ENCODE data around the gene PKHD1. TPM values are rescaled to one million over a fixed set of nuclear protein-coding genes. Genes with fewer than 3 reads are reported as not detected.
"Not testable (repeated sequence)": the region's sequence is repeated elsewhere in the genome, so short reads cannot be mapped to it uniquely, and the experiment has no call there.

PKHD1 gene
- total RNA-seq, 2 experiments from 2014 or later = not detected

- H3K4me1 Mint-ChIP-seq = no peaks in the 10 kb centered on the region
- no peak for DNase-seq
- H3K27ac Mint-ChIP-seq = no peak overlapping the region
- no peaks in the 10 kb centered on the region for H3K9me3 Mint-ChIP-seq
- H3K4me3 Mint-ChIP-seq = no peak overlapping the region
- H3K36me3 Mint-ChIP-seq = no peaks in the 10 kb centered on the region
- peaks cover 5% of the 10 kb centered on the region for H3K27me3 Mint-ChIP-seq
Observed at GRCh38 chr6:51865176-51865575, 222.2 kb downstream of the PKHD1 start.

GRCh38 chr6:51857134-51857533 lies 230.3 kb downstream of the PKHD1 start:
- H3K4me3 Mint-ChIP-seq = no peak overlapping the region
- peaks cover 9% of the 10 kb centered on the region for H3K27me3 Mint-ChIP-seq
- DNase-seq = no peak
- H3K27ac Mint-ChIP-seq = no peak overlapping the region
- H3K9me3 Mint-ChIP-seq = no peaks in the 10 kb centered on the region
- no peaks in the 10 kb centered on the region for H3K4me1 Mint-ChIP-seq
- H3K36me3 Mint-ChIP-seq = no peaks in the 10 kb centered on the region

- Mint-ChIP-seq H3K36me3 (no peaks in the 10 kb centered on the region), H3K27me3 (peaks cover 9% of the 10 kb centered on the region), H3K9me3 (no peaks in the 10 kb centered on the region), H3K4me3 (no peak overlapping the region), H3K4me1 (no peaks in the 10 kb centered on the region), H3K27ac (no peak overlapping the region)
- no peak for DNase-seq
Observed at GRCh38 chr6:51856508-51856907, 230.9 kb downstream of the PKHD1 start.

- H3K36me3 Mint-ChIP-seq = no peaks in the 10 kb centered on the region
- H3K4me3 Mint-ChIP-seq = no peak overlapping the region
- H3K27ac Mint-ChIP-seq = no peak overlapping the region
- H3K9me3 Mint-ChIP-seq = no peaks in the 10 kb centered on the region
- H3K27me3 Mint-ChIP-seq = peaks cover 9% of the 10 kb centered on the region
- DNase-seq = peak; percentile 2
- no peaks in the 10 kb centered on the region for H3K4me1 Mint-ChIP-seq
Observed at GRCh38 chr6:51855310-51856082, 231.9 kb downstream of the PKHD1 start.

GRCh38 chr6:51854876-51855275 lies 232.5 kb downstream of the PKHD1 start:
- DNase-seq = no peak
- Mint-ChIP-seq H3K4me3 (no peak overlapping the region), H3K36me3 (no peaks in the 10 kb centered on the region), H3K27ac (no peak overlapping the region), H3K27me3 (peaks cover 9% of the 10 kb centered on the region), H3K9me3 (no peaks in the 10 kb centered on the region), H3K4me1 (no peaks in the 10 kb centered on the region)

- Mint-ChIP-seq H3K4me3 (no peak overlapping the region), H3K27me3 (peaks cover 9% of the 10 kb centered on the region), H3K9me3 (no peaks in the 10 kb centered on the region), H3K4me1 (no peaks in the 10 kb centered on the region), H3K36me3 (no peaks in the 10 kb centered on the region), H3K27ac (no peak overlapping the region)
- DNase-seq = no peak
Observed at GRCh38 chr6:51854347-51854746, 233.1 kb downstream of the PKHD1 start.

- H3K36me3 Mint-ChIP-seq, H3K27me3 Mint-ChIP-seq, H3K4me1 Mint-ChIP-seq, H3K9me3 Mint-ChIP-seq, DNase-seq, H3K4me3 Mint-ChIP-seq, H3K27ac Mint-ChIP-seq: not testable (repeated sequence)
Observed at GRCh38 chr6:51853109-51853508, 234.3 kb downstream of the PKHD1 start.

- Mint-ChIP-seq H3K36me3 (no peaks in the 10 kb centered on the region), H3K4me1 (no peaks in the 10 kb centered on the region), H3K4me3 (no peak overlapping the region), H3K27ac (no peak overlapping the region), H3K27me3 (no peaks in the 10 kb centered on the region), H3K9me3 (peaks cover 1% of the 10 kb centered on the region)
- DNase-seq = no peak
Observed at GRCh38 chr6:51846531-51846930, 240.9 kb downstream of the PKHD1 start.

GRCh38 chr6:51844336-51844735 lies 243.1 kb downstream of the PKHD1 start:
- Mint-ChIP-seq H3K36me3 (no peaks in the 10 kb centered on the region), H3K4me3 (no peak overlapping the region), H3K27me3 (no peaks in the 10 kb centered on the region), H3K4me1 (no peaks in the 10 kb centered on the region), H3K9me3 (peaks cover 1% of the 10 kb centered on the region), H3K27ac (no peak overlapping the region)
- no peak for DNase-seq

- H3K36me3 Mint-ChIP-seq = no peaks in the 10 kb centered on the region
- peaks cover under 1% of the 10 kb centered on the region for H3K9me3 Mint-ChIP-seq
- H3K4me3 Mint-ChIP-seq = no peak overlapping the region
- H3K27ac Mint-ChIP-seq = no peak overlapping the region
- no peaks in the 10 kb centered on the region for H3K4me1 Mint-ChIP-seq
- no peak for DNase-seq
- H3K27me3 Mint-ChIP-seq = no peaks in the 10 kb centered on the region
Observed at GRCh38 chr6:51843456-51844056, 243.9 kb downstream of the PKHD1 start.

GRCh38 chr6:51842804-51843378 lies 244.5 kb downstream of the PKHD1 start:
- Mint-ChIP-seq H3K27me3 (no peaks in the 10 kb centered on the region), H3K4me1 (no peaks in the 10 kb centered on the region), H3K27ac (no peak overlapping the region), H3K9me3 (no peaks in the 10 kb centered on the region), H3K4me3 (no peak overlapping the region), H3K36me3 (no peaks in the 10 kb centered on the region)
- no peak for DNase-seq

- Mint-ChIP-seq H3K9me3 (no peaks in the 10 kb centered on the region), H3K36me3 (no peaks in the 10 kb centered on the region), H3K4me3 (no peak overlapping the region), H3K4me1 (no peaks in the 10 kb centered on the region), H3K27ac (no peak overlapping the region), H3K27me3 (no peaks in the 10 kb centered on the region)
- DNase-seq = no peak
Observed at GRCh38 chr6:51842061-51842803, 245.2 kb downstream of the PKHD1 start.

GRCh38 chr6:51841626-51842025 lies 245.8 kb downstream of the PKHD1 start:
- no peaks in the 10 kb centered on the region for H3K9me3 Mint-ChIP-seq
- H3K27me3 Mint-ChIP-seq = no peaks in the 10 kb centered on the region

GRCh38 chr6:51839726-51840374 lies 247.6 kb downstream of the PKHD1 start:
- H3K4me3 Mint-ChIP-seq = no peak overlapping the region
- DNase-seq = no peak
- no peaks in the 10 kb centered on the region for H3K9me3 Mint-ChIP-seq
- no peak overlapping the region for H3K27ac Mint-ChIP-seq
- H3K27me3 Mint-ChIP-seq = no peaks in the 10 kb centered on the region
- no peaks in the 10 kb centered on the region for H3K4me1 Mint-ChIP-seq
- H3K36me3 Mint-ChIP-seq = no peaks in the 10 kb centered on the region

More at GRCh38 chr6:51841626-51842025, 245.8 kb downstream of the PKHD1 start:
- H3K27ac Mint-ChIP-seq = no peak overlapping the region
- no peak for DNase-seq
- no peaks in the 10 kb centered on the region for H3K36me3 Mint-ChIP-seq
- H3K4me3 Mint-ChIP-seq = no peak overlapping the region
- H3K4me1 Mint-ChIP-seq = no peaks in the 10 kb centered on the region

- no peaks in the 10 kb centered on the region for H3K36me3 Mint-ChIP-seq
Observed at GRCh38 chr6:51830666-51831065, 256.7 kb downstream of the PKHD1 start.

More at GRCh38 chr6:51830666-51831065, 256.7 kb downstream of the PKHD1 start:
- Mint-ChIP-seq H3K27ac (no peak overlapping the region), H3K4me1 (no peaks in the 10 kb centered on the region), H3K27me3 (no peaks in the 10 kb centered on the region), H3K9me3 (no peaks in the 10 kb centered on the region), H3K4me3 (no peak overlapping the region)
- DNase-seq = no peak

All from activated naive CD8-positive, alpha-beta T cell treated with anti-CD3 and anti-CD28 coated beads for 36 hours (primary cell).